GM21447 (cell line): ENCODE results near the gene PBRM1.

ENCODE experiments used
- ATAC-seq: cut with Tn5 transposase; IDR thresholded peaks from one replicate; pipeline ENCODE4 v1.9.1; 2021; ENCODE audit not compliant: unreplicated experiment

PBRM1 gene

GRCh38 chr3:52574056-52574965 lies 111.4 kb downstream of the PBRM1 start:
- ATAC-seq: no peak

GRCh38 chr3:52572221-52572620 lies 113.5 kb downstream of the PBRM1 start:
- ATAC-seq: no peak

GRCh38 chr3:52570076-52570475 lies 115.6 kb downstream of the PBRM1 start:
- no peak for ATAC-seq

- ATAC-seq: no peak
These were observed 117.6 kb downstream of the PBRM1 start for GRCh38 chr3:52568069-52568468.

GRCh38 chr3:52563984-52564383 lies 121.7 kb downstream of the PBRM1 start:
- ATAC-seq: no peak

- ATAC-seq: no peak
These were observed 124.5 kb downstream of the PBRM1 start for GRCh38 chr3:52561028-52561747.

GRCh38 chr3:52558436-52558835 lies 127.3 kb downstream of the PBRM1 start:
- no peak for ATAC-seq

GRCh38 chr3:52557011-52557960 lies 128.4 kb downstream of the PBRM1 start:
- no peak for ATAC-seq

- no peak for ATAC-seq
These were observed 130.7 kb downstream of the PBRM1 start for GRCh38 chr3:52555056-52555455.

GRCh38 chr3:52554026-52554755 lies 131.5 kb downstream of the PBRM1 start:
- ATAC-seq: no peak

- ATAC-seq: no peak
These were observed 133.6 kb downstream of the PBRM1 start for GRCh38 chr3:52552089-52552488.

- ATAC-seq: no peak
These were observed 134.6 kb downstream of the PBRM1 start for GRCh38 chr3:52551118-52551517.

- ATAC-seq: no peak
These were observed 138.6 kb downstream of the PBRM1 start for GRCh38 chr3:52547143-52547542.

- no peak for ATAC-seq
These were observed 139.4 kb downstream of the PBRM1 start for GRCh38 chr3:52546111-52546901.

GRCh38 chr3:52544937-52545336 lies 140.8 kb downstream of the PBRM1 start:
- no peak for ATAC-seq

GRCh38 chr3:52541050-52541449 lies 144.7 kb downstream of the PBRM1 start:
- no peak for ATAC-seq

- no peak for ATAC-seq
These were observed 146.6 kb downstream of the PBRM1 start for GRCh38 chr3:52539010-52539653.

GRCh38 chr3:52537726-52538421 lies 147.8 kb downstream of the PBRM1 start:
- no peak for ATAC-seq
